ACC112 (cell line): ENCODE data around the gene HOOK2.

ENCODE experiments used
- H2AFZ ChIP-seq: fragments of 200-600 bp; sonication (generic); one replicate; pipeline ENCODE4 v1.6.0; 2017; ENCODE audit warnings: antibody characterized with exemption, low read length; ENCODE audit not compliant: unreplicated experiment
- H3K27ac ChIP-seq: fragments of 200-600 bp; sonication (generic); 2 replicates; pipeline ENCODE4 v1.5.1; 2014; ENCODE audit warnings: low read depth, mild to moderate bottlenecking, antibody characterized with exemption, low read length, moderate library complexity
- H3K27me3 ChIP-seq: fragments of 200-600 bp; sonication (generic); 2 replicates; pipeline ENCODE4 v1.6.1; 2014; ENCODE audit warnings: mild to moderate bottlenecking, antibody characterized with exemption, low read length, moderate library complexity, mixed read lengths; ENCODE audit not compliant: insufficient read depth
- H3K36me3 ChIP-seq: fragments of 200-600 bp; sonication (generic); 2 replicates; pipeline ENCODE4 v1.6.1; 2016; ENCODE audit warnings: mild to moderate bottlenecking, antibody characterized with exemption, low read length, moderate library complexity, mixed read lengths; ENCODE audit not compliant: insufficient read depth
- H3K4me1 ChIP-seq: fragments of 200-600 bp; sonication (generic); one replicate; pipeline ENCODE4 v1.6.1; 2016; ENCODE audit warnings: low read length, mixed read lengths; ENCODE audit not compliant: insufficient read depth, unreplicated experiment, control insufficient read depth
- H3K4me3 ChIP-seq: fragments of 200-600 bp; sonication (generic); 2 replicates; pipeline ENCODE4 v1.5.1; 2014; ENCODE audit warnings: mild to moderate bottlenecking, low read depth, low read length
- H3K79me2 ChIP-seq: fragments of 200-600 bp; sonication (generic); one replicate; pipeline ENCODE4 v1.6.0; 2016; ENCODE audit warnings: low read length; ENCODE audit not compliant: control insufficient read depth, unreplicated experiment, insufficient read depth

HOOK2 gene

DNA sequence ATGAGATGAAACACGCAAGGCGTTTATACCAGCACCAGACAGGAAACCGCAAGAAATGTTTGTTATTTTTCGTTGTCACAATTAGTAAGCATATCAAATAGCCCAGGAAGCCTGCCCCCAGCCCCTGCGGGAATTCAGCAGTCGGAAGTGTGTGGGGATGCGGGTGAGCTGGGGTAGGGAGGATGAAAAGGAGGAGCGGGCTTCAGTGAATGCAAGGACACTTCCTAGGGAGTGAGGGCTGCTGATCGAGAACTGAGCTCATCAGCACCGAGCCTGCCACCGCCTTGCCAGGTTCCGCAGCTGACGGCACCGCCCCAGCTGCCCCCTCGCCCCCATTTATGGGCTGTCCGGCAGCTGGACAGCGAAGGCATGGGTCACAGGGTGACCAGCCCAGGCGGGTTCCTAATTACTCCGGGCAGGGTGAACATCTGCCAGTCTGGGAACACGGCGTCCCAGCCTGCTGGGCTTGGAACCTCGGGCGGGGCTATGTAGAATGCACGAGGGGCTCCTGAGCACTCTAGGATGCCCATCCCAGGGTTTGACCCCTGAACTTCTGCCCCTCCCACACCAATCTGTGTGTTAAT, 25.3 kb downstream of the HOOK2 start:
- Histone ChIP-seq H3K4me1 (peaks cover 15% of the 10 kb centered on the region), H3K79me2 (no peaks in the 10 kb centered on the region), H3K27ac (no peak overlapping the region), H2AFZ (no peak overlapping the region), H3K4me3 (no peak overlapping the region), H3K27me3 (no peaks in the 10 kb centered on the region), H3K36me3 (peaks cover 7% of the 10 kb centered on the region; the same call in 1 of the 2 replicates)

DNA sequence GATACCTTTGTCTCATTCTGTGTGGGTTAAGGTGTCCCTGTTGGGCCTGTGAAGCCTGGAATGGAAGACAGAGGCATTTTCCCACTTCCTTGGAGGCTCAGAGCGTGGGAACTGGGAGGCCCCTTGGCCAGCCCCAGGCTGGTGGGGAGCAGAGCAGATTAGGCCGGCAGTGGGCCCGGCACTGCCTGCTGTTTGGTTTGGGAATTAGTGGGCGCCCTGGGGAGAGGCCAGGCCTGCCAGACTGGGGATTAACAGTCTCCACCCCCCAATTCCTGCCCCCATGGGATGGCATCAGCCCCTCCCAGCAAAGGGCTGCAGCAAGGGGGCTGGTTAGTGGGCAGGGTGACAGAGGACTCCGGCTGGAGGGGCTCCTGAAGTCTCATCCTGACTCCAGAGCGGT, 26.9 kb downstream of the HOOK2 start:
- no peaks in the 10 kb centered on the region for H3K79me2 ChIP-seq
- H3K27ac ChIP-seq: no peak overlapping the region
- H2AFZ ChIP-seq: no peak overlapping the region
- H3K4me3 ChIP-seq: no peak overlapping the region
- peaks cover 7% of the 10 kb centered on the region; the same call in 1 of the 2 replicates for H3K36me3 ChIP-seq
- peaks cover 15% of the 10 kb centered on the region for H3K4me1 ChIP-seq
- no peaks in the 10 kb centered on the region for H3K27me3 ChIP-seq

DNA sequence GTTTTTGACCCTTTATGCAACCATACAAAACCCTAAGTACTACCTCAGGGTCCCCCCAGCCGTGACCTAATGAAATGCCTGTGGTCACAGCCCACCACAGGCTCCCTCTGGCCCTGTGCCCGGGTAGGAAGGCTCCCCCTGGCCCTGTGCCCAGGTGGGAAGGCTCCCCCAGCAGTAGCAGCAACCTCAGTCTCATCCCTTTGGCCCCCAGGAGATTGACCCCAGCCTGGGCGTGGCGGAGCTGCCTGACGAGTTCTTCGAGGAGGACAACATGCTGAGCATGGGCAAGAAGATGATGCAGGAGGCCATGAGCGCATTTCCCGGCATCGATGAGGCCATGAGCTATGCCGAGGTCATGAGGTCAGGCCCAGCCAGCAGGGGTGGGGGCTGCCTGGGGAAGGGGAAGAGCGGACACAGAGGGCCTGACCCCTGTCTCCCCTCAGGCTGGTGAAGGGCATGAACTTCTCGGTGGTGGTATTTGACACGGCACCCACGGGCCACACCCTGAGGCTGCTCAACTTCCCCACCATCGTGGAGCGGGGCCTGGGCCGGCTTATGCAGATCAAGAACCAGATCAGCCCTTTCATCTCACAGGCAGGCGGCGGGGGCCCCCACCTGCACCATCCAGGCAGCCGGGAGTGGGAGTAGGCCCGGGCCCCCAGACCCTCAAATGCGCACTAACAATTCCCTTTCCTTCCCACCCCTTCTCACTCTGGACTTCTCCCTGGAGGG, 30.0 kb downstream of the HOOK2 start:
- H3K79me2 ChIP-seq: no peaks in the 10 kb centered on the region
- peaks cover 10% of the 10 kb centered on the region for H3K4me1 ChIP-seq
- H3K4me3 ChIP-seq: no peak overlapping the region
- no peak overlapping the region for H3K27ac ChIP-seq
- peaks cover 7% of the 10 kb centered on the region; the same call in 1 of the 2 replicates for H3K36me3 ChIP-seq
- no peak overlapping the region for H2AFZ ChIP-seq
- H3K27me3 ChIP-seq: no peaks in the 10 kb centered on the region

DNA sequence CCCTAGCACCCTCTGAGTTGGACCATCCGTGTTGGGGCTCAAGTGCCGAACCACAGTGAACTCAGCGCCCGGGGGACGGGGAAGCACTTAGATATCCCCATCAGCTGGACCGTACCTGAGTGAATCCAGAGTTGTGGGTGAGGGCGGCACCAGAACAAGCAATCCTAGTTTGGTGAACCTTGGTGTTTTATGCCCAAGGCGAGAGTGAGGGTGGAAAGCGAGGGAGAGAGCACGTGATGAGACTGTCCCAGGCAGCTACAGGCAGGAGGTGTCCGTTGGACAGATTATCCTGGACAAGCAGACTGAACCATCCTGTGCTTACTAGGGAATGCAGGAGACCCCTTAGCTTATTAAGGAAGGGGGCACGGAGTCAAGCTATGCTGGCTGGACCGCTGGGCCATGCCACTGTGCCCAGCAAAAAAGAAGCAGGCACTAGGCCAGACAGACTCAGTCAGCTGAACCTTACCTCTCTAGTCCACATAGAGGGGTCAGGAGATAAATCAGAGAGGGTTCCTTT, 37.5 kb downstream of the HOOK2 start:
- H3K79me2 ChIP-seq: peaks cover 33% of the 10 kb centered on the region
- peak overlapping the region; percentile 82; the same call in 1 of the 2 replicates for H3K27ac ChIP-seq
- peak overlapping the region; percentile 44 for H2AFZ ChIP-seq

DNA sequence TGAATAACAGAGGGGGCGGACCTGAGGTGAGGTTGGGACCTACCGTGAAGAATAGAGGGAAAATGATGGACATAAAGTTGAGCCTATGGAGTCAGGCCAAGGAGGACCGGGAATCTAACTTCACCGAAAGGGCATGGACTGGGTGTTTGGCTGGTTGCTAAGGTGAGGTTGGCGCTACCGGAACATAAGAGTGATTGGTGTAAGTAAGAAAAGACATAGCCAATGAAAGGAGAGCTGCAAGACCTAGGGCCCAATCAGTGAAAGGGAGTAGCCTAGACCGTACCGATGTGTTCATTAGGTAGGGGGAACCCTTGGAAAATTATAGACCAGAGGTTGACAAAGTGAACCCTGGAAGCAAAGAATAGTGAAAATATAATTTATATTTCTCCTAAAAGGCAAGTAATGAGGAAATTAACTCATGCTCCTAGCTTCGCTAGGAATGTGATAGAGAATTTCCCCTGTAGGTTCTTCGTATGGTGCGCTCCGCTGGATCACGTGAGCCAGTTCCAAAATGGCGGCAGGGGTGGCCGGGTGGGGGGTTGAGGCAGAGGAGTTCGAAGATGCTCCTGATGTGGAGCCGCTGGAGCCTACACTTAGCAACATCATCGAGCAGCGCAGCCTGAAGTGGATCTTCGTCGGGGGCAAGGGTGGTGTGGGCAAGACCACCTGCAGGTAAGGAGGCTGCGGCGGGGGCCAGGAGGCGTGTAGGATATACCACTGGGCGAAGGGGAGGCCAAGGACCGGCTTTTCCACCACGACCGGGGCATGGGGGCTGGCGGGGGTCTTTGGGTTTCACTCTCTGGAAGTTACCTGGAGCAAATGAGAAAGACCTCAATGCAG, 38.1 kb downstream of the HOOK2 start, which contains the start of gene GET3:
TSS of gene GET3 (plus strand) at position 503 of the 840 bp plus-strand sequence. CDS start at position 512, 9 bp downstream.
- Histone ChIP-seq H3K27me3 (no peaks in the 10 kb centered on the region), H3K27ac (peak within 1 kb of the TSS; percentile 82), H3K4me3 (peak within 1 kb of the TSS; percentile 88), H2AFZ (peak within 1 kb of the TSS; percentile 44), H3K4me1 (peaks cover 4% of the 10 kb centered on the region), H3K79me2 (peaks cover 40% of the 10 kb centered on the region), H3K36me3 (no peaks in the 10 kb centered on the region)

More for the DNA sequence above, 37.5 kb downstream of the HOOK2 start:
- Histone ChIP-seq H3K4me3 (peak overlapping the region; percentile 88), H3K27me3 (no peaks in the 10 kb centered on the region), H3K4me1 (peaks cover 2% of the 10 kb centered on the region), H3K36me3 (no peaks in the 10 kb centered on the region)

DNA sequence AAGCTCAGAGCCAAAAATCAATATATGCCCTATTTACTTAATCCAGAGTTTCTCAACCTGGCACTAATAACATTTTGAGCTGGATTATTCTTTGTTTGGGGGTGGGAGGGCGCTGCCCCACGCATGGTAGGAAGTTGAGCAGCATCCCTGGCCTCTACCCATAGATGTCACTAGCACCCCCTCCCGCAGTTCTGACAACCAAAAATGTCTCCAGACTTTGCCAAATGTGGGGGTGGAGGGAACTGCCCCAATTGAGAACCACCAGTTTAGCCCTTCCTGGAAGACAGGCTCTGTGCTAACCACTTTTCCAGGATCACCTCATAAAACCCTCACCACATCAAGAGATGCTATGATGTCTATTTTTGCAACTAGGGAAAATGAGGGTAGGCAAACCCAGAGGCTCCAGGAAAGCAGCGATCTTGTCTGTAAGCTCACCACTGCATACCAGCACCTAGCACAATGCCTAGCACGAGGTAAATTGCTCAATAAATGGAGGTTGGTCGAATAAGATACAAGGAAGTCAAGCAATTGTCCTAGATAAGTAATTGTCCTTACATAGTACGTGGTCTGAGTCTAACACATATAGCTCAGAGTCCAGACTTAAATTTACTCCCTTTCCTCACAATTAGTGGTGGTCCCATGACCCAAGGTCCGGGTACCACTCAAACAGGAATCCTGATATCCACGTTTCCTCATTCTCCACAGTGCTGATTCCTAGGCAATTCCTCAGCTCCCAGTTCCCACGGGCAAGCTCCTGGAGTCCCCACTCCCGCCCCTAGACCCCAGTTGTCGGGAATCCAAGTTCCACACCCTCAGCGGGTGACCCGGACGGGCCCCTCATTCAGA, 41.8 kb downstream of the HOOK2 start:
- Histone ChIP-seq H3K27me3 (no peaks in the 10 kb centered on the region), H3K27ac (peak overlapping the region; percentile 78), H3K4me1 (peaks cover 4% of the 10 kb centered on the region), H2AFZ (no peak overlapping the region), H3K4me3 (peak overlapping the region; percentile 99), H3K79me2 (peaks cover 53% of the 10 kb centered on the region), H3K36me3 (no peaks in the 10 kb centered on the region)

DNA sequence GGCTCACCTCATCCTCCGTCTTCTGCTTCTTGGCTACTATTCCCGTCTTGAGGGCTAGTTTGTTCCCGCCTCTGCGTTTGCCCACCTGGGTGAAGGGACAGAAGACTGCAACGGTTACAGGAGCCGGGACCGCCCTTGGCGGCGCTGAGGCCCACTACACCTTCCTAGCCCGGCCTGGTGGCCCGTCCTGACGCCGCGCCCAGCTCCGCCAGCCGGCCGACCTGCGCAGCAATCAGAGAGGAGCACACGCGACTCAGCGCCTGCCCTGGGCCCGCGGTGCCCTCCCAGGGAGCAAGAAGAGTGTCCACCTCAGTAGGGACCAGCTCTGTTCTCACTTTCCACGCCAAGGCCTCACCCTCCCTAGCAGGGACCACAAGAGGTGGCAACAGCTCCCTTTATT, 44.0 kb downstream of the HOOK2 start:
- Histone ChIP-seq H3K79me2 (peaks cover 41% of the 10 kb centered on the region), H3K36me3 (no peaks in the 10 kb centered on the region), H3K4me1 (peaks cover 4% of the 10 kb centered on the region), H3K27me3 (no peaks in the 10 kb centered on the region), H3K4me3 (no peak overlapping the region), H2AFZ (no peak overlapping the region), H3K27ac (no peak overlapping the region)

DNA sequence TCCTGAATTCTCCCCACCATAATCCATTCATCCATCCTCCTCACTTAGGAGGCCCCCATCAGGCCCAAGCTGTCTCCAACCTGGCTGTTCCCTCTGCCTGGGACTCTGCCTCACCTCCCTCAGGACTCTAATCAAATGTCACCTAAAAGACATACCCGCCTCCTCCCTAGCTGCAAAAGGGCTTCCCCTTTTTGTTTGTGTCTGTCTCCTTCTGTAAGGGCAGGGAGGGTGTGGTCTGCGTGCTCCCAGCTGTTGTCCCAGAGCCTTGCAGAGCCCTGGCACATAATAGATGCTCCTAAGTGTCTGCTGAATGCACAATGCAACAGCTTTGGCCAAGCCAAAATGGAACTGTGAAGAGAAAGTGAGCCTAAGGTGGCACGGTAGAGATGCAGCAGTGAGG, 45.3 kb downstream of the HOOK2 start:
- H3K27me3 ChIP-seq: no peaks in the 10 kb centered on the region
- no peak overlapping the region for H2AFZ ChIP-seq
- H3K4me3 ChIP-seq: no peak overlapping the region
- peaks cover 4% of the 10 kb centered on the region for H3K4me1 ChIP-seq
- H3K27ac ChIP-seq: no peak overlapping the region
- H3K79me2 ChIP-seq: peaks cover 41% of the 10 kb centered on the region
- H3K36me3 ChIP-seq: no peaks in the 10 kb centered on the region

DNA sequence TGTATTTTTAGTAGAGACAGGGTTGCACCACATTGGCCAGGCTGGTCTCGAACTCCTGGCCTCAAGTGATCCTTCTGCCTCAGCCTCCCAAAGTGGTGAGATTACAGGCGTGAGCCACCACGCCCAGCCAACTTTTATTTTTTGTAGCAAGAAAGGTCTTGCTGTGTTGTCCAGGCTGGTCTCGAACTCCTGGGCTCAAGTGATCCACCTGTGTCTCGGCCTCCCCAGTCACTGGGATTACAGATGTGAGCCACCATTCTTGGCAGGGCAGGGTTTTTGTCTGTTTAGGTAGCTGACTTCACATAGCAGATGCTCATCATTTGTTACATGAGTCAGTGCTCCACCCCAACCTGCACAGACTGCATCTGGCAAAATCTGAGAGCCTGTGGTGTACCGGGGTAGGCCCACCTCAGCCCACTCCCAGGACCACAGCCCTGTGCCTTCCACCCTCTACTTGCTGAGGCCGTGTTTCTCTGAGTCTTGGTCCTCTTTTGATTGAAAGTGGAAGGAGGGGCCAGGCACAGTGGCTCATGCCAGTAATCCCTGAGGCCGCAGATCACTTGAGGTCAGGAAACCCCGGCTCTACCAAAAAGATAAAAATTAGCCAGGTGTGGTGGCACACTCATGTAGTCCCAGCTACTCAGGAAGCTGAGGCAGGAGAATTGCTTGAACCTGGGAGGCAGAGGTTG, 47.5 kb downstream of the HOOK2 start:
- H3K4me3 ChIP-seq: no peak overlapping the region
- H3K4me1 ChIP-seq: peaks cover 2% of the 10 kb centered on the region
- H3K27me3 ChIP-seq: no peaks in the 10 kb centered on the region
- H3K36me3 ChIP-seq: no peaks in the 10 kb centered on the region
- H3K27ac ChIP-seq: no peak overlapping the region
- H2AFZ ChIP-seq: no peak overlapping the region
- peaks cover 33% of the 10 kb centered on the region for H3K79me2 ChIP-seq
